Natural killer cell (primary cell): ENCODE measurements around the gene MMEL1. TPM values are rescaled to one million over a fixed set of nuclear protein-coding genes. Genes with fewer than 3 reads are reported as not detected.

ENCODE experiments used
- ATAC-seq, 3 donors: fragments of 150-1000 bp in 2 of 3; fragments of 200-7000 bp in 1 of 3; cut with Tn5 transposase; 1 replicate in 1 of 3; 2 replicates in 2 of 3; pipeline ENCODE4 v1.10.0; 2021; ENCODE audit warnings: mild to moderate bottlenecking in 2 of 3, moderate library complexity in 2 of 3
- DNase-seq, 2 donors: peaks; one replicate each; pipeline versions ENCODE4 v3.0.0 to v3.0.0-alpha.2; 2013 to 2021; ENCODE audit warnings: mixed read lengths in 1 of 2
- H3K27ac ChIP-seq: one replicate; pipeline ENCODE4 v1.5.1; 2013; ENCODE audit warnings: mild to moderate bottlenecking, low read length
- H3K27me3 ChIP-seq: one replicate; pipeline ENCODE4 v1.6.1; 2013; ENCODE audit warnings: low read length; ENCODE audit not compliant: control insufficient read depth, insufficient read depth
- H3K36me3 ChIP-seq: one replicate; pipeline ENCODE4 v1.6.1; 2013; ENCODE audit warnings: low read length; ENCODE audit not compliant: control insufficient read depth, insufficient read depth
- H3K4me1 ChIP-seq: one replicate; pipeline ENCODE4 v1.6.1; 2013; ENCODE audit warnings: low read length; ENCODE audit not compliant: control insufficient read depth, insufficient read depth
- H3K4me3 ChIP-seq: one replicate; pipeline ENCODE4 v1.5.1; 2013; ENCODE audit warnings: low read length
- H3K9me3 ChIP-seq: one replicate; pipeline ENCODE4 v1.6.1; 2013; ENCODE audit warnings: low read length; ENCODE audit not compliant: control insufficient read depth, insufficient read depth
- H3K27ac Mint-ChIP-seq, 2 donors: one replicate each; pipeline ENCODE4 v1.8.0; 2022; ENCODE audit warnings: mild to moderate bottlenecking in 2 of 2, mixed read lengths in 2 of 2, moderate library complexity in 1 of 2
- H3K27me3 Mint-ChIP-seq, 2 donors: one replicate each; pipeline ENCODE4 v1.8.0; 2022; ENCODE audit warnings: low read depth in 2 of 2, mixed read lengths in 2 of 2
- H3K36me3 Mint-ChIP-seq: one replicate; pipeline ENCODE4 v1.8.0; 2022; ENCODE audit warnings: mixed read lengths
- H3K4me1 Mint-ChIP-seq, 2 donors: one replicate each; pipeline ENCODE4 v1.8.0; 2022; ENCODE audit warnings: mixed read lengths in 2 of 2
- H3K4me3 Mint-ChIP-seq: one replicate; pipeline ENCODE4 v1.8.0; 2022; ENCODE audit warnings: mild to moderate bottlenecking, moderate library complexity, mixed read lengths
- H3K9me3 Mint-ChIP-seq, 2 donors: one replicate each; pipeline ENCODE4 v1.8.0; 2022; ENCODE audit warnings: mixed read lengths in 2 of 2
- CTCF ChIP-seq: fragments of 200-600 bp; IDR thresholded peaks from one replicate; pipeline ENCODE4 v1.8.0; 2022; ENCODE audit warnings: antibody characterized with exemption
- WGBS: methylation state at CpG from one replicate; pipeline ENCODE4 v1.1.7; 2013; ENCODE audit warnings: missing lambda C conversion rate; ENCODE audit not compliant: insufficient coverage; 5-methylcytosine and 5-hydroxymethylcytosine counted together
- intact Hi-C: fragments of 100-400 bp; cut with micrococcal nuclease; formaldehyde crosslinking; loops from one replicate; pipeline ENCODE4 v1.14.2; 2022
- total RNA-seq, 4 donors: library from RNA; stranded (reverse); fragments of 120-200 nt in 1 of 4; gene quantifications; one replicate each; pipeline versions ENCODE4 v1.2.3 to v1.2.4, GENCODE V29; 2013 to 2022

The MMEL1 gene
- total RNA-seq, 3 donors from 2014 or later (not counting 1 experiment from before 2014, with no cell fraction given): 1.3 to 2.0 TPM; not detected in 1

- intact Hi-C loops: no loop called here
- peaks cover 3% of the 10 kb centered on the region for H3K27me3 ChIP-seq
- H3K36me3 ChIP-seq: no peaks in the 10 kb centered on the region
- no peak overlapping the region for H3K27ac ChIP-seq
- Mint-ChIP-seq H3K27me3 (peaks cover 0 to 7% of the 10 kb centered on the region in 2 donors), H3K27ac (no peak overlapping the region), H3K4me1 (no peaks in the 10 kb centered on the region), H3K9me3 (no peaks in the 10 kb centered on the region), H3K4me3 (no peak overlapping the region), H3K36me3 (no peaks in the 10 kb centered on the region)
- H3K4me1 ChIP-seq: no peaks in the 10 kb centered on the region
- H3K4me3 ChIP-seq: no peak overlapping the region
- 84% methylated on average over 10 of the region's 10 CpGs for WGBS
- H3K9me3 ChIP-seq: peaks cover 5% of the 10 kb centered on the region
- ATAC-seq (no peak), DNase-seq (no peak)
- TF ChIP-seq CTCF: no peak
Measured at GRCh38 chr1:2635361-2636010, 2.7 kb upstream of the MMEL1 start.

DNA sequence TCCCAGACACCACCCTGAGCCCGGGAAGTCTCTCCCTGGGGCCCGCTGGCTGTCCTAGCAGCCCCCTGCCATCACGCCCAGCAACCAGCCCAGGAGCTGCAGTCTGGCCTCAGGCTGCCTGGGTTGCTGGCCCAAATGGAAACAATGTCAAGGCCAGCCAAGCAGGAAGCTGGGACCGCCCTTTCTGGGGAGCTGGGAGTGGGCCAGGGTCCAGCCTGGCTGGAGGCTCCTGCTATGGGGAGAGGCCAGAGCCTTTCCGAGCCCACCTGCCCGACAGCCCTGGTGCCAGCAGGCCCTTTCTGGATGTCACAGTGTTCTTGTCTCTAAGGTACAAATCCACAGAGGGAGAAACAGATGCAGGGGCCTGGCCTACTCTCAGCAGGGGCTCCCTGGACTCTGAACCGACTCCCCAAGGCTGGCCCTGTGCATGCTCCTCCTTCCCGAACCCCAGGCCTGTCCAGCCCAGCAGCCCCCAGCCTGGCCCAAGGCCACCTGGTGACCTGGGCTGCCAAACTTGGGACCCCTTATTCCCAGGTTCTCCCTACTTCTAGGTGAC is 1.2 kb upstream of the MMEL1 start:
- no peak overlapping the region for H3K27ac ChIP-seq
- peaks cover 8% of the 10 kb centered on the region for H3K27me3 ChIP-seq
- Mint-ChIP-seq H3K9me3 (no peaks in the 10 kb centered on the region), H3K4me3 (no peak overlapping the region), H3K27me3 (peaks cover 0 to 10% of the 10 kb centered on the region in 2 donors), H3K27ac (no peak overlapping the region), H3K4me1 (no peaks in the 10 kb centered on the region), H3K36me3 (no peaks in the 10 kb centered on the region)
- no peak for TF ChIP-seq CTCF
- 82% methylated on average over 8 of the region's 8 CpGs for WGBS
- no peaks in the 10 kb centered on the region for H3K36me3 ChIP-seq
- no peak overlapping the region for H3K4me3 ChIP-seq
- DNase-seq (no peak), ATAC-seq (no peak)
- intact Hi-C loops: no loop called here
- H3K4me1 ChIP-seq: no peaks in the 10 kb centered on the region
- peaks cover 5% of the 10 kb centered on the region for H3K9me3 ChIP-seq

- H3K9me3 Mint-ChIP-seq: no peaks in the 10 kb centered on the region
- H3K4me1 Mint-ChIP-seq: no peaks in the 10 kb centered on the region
- H3K36me3 Mint-ChIP-seq: no peaks in the 10 kb centered on the region
- H3K4me3 Mint-ChIP-seq: no peak overlapping the region
- H3K27me3 Mint-ChIP-seq: peaks cover 0 to 10% of the 10 kb centered on the region in 2 donors
- WGBS: 78% methylated on average over 12 of the region's 12 CpGs
- DNase-seq: no peak
- Histone ChIP-seq H3K27me3 (peaks cover 8% of the 10 kb centered on the region), H3K4me1 (peaks cover 3% of the 10 kb centered on the region), H3K4me3 (no peak overlapping the region), H3K36me3 (no peaks in the 10 kb centered on the region), H3K27ac (no peak overlapping the region), H3K9me3 (peaks cover 5% of the 10 kb centered on the region)
- intact Hi-C loops: no loop called here
- H3K27ac Mint-ChIP-seq: no peak overlapping the region
- ATAC-seq: no peak
- no peak for TF ChIP-seq CTCF
Measured at GRCh38 chr1:2633366-2633935, 635 bp upstream of the MMEL1 start.
